ENCODE measurements around the gene DHRSX.

- TF ChIP-seq CTCF (IDR thresholded peaks at IDR 0.05; ENCODE audit: insufficient read depth, low read depth, low read length), result no peak
- no peak for TF ChIP-seq EZH2 (IDR thresholded peaks at IDR 0.05; ENCODE audit: insufficient read depth, low read length)
These were observed 257.8 kb downstream of the DHRSX start for GRCh38 chrX:2242980-2243379.
